ENCODE measurements around the gene AASS. TPM values are rescaled to one million over a fixed set of nuclear protein-coding genes. Genes with fewer than 3 reads are reported as not detected.

Gene AASS
- total RNA-seq, 1 donor from 2014 or later: 1.3 TPM

- intact Hi-C loops (cut with micrococcal nuclease): no loop called here
Measured at GRCh38 chr7:122046402-122046801, 97.6 kb downstream of the AASS start.

- intact Hi-C loops (cut with micrococcal nuclease): no loop called here
Measured at GRCh38 chr7:122040147-122040546, 103.9 kb downstream of the AASS start.

DNA sequence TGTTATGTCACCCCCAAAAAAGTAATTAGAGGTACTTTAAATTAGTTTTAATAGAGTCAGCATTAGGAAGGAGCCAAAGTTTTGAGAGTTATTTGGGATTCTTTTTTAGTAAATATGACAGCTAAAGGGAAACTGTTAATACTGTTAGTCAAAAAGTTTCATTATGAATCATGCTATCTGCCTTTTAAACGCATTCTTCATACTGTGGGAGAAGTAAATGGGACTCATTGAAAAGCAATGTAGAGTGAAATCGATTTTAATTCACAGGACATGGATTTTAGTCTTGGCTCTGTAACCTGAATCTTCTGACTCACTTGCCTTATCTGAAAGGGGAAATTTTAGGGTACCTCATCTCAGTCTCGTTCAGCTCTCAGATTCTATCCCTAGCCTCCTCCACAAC is 105.1 kb downstream of the AASS start:
- intact Hi-C loops (cut with micrococcal nuclease): no loop called here

DNA sequence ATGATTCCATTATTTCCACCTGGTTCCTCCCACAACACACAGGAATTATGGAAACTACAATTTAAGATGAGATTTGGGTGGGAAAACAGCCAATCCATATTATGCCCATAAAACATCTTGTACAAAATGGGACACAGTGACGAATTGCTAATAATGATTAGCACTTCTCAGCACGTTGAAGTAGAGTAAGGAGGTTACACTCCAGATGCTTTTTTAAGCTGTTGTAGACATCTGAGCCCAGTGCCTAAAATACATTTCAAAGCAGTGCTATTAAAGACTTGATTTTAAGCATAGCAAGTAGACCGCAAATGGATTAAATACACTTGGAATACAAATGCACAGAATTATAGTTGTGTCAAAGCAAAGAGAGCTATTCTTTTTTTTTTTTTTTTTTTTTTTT is 105.9 kb downstream of the AASS start:
- intact Hi-C loops (cut with micrococcal nuclease): no loop called here

DNA sequence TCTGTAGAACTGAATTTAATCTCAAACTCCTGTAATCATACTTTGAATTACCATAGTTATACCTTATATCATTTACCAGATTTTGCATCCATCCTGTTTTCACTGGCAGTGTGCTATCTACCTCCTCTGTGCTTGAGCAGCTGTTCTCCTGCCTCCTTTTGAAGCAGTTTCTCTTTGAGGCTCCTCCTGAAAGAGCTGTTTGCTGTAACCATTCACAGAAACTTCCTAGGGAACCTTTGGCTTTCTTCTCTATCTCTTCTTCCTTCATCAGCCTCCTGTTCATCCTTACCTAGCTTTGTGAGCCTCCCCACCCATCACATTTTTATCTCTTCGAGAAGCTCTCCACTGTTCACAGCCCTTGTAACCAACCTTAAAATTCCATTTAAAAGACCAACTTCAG is 108.2 kb downstream of the AASS start:
- intact Hi-C loops (cut with micrococcal nuclease): no loop called here

GRCh38 chr7:122033641-122034040 is 110.4 kb downstream of the AASS start:
- intact Hi-C loops (cut with micrococcal nuclease): no loop called here

- intact Hi-C loops (cut with micrococcal nuclease): no loop called here
Measured at GRCh38 chr7:122027058-122027457, 117.0 kb downstream of the AASS start.

Other genes with a start within 250 kb of the AASS start
- gene FEZF1, start 160.5 kb upstream of the AASS start, total RNA-seq: not detected in 2 replicates

Measured in T-helper 1 cell treated with Interleukin-12 subunit alpha and Interleukin-12 subunit beta and Interleukin-4 antibody, amounts not matched to agents 30 ng/mL and 1 ng/mL, for 36 hours (primary cell).